HG03280 (cell line): ENCODE results near the gene TXNL4B.
"Not testable (repeated sequence)": the region's sequence is repeated elsewhere in the genome, so short reads cannot be mapped to it uniquely, and the experiment has no call there.

Experiments used
- ATAC-seq: cut with Tn5 transposase; IDR thresholded peaks from one replicate; pipeline ENCODE4 v1.9.1; 2021; ENCODE audit warnings: mild to moderate bottlenecking, moderate library complexity; ENCODE audit not compliant: unreplicated experiment

TXNL4B gene

DNA sequence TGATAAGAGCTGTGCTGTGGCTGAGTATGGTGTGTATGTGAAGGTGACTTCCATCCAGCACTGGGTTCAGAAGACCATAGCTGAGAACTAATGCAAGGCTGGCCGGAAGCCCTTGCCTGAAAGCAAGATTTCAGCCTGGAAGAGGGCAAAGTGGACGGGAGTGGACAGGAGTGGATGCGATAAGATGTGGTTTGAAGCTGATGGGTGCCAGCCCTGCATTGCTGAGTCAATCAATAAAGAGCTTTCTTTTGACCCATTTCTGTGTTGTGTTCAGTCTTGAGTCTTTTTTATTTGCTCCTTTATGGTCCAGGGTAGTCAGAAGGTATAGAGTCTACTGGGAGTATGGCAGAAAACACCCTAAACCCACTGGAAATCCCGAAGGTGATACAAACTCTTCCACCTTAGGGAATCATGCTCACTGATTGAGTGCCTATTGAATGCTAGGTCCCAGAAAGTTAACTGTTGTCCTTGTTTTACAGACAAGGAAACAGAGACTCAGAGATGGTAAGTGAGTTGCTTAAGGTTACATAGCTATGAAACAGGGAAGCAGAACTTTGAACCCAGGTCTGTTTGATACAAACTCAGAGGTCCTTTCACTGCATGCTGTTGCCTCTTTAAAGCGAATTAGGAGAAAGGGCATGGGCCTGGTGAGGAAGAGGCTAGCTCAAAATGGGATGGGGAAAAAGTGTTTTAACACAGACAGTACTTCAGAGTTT is 16.3 kb downstream of the TXNL4B start:
- ATAC-seq = not testable (repeated sequence)

DNA sequence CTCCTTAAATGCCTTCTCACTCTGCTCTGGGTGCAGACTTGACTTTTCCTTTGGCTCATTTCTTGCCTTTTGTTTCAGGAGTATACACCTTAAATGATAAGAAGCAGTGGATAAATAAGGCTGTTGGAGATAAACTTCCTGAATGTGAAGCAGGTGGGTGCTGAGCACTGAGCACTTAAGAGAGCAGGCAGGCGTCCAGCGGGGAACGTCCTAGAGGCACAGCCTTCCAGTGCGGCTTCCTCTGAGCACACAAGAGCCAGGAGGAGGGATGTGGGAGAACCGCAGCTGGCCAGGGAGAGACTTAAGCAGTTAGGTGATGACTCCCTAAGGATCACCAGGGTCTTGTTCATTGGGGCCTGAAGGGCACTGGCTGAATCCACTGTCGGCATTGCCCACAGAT is 18.4 kb downstream of the TXNL4B start:
- not testable (repeated sequence) for ATAC-seq

GRCh38 chr16:72073560-72074230 is 19.7 kb downstream of the TXNL4B start:
- no peak for ATAC-seq

GRCh38 chr16:72072514-72073342 is 20.7 kb downstream of the TXNL4B start:
- no peak for ATAC-seq

DNA sequence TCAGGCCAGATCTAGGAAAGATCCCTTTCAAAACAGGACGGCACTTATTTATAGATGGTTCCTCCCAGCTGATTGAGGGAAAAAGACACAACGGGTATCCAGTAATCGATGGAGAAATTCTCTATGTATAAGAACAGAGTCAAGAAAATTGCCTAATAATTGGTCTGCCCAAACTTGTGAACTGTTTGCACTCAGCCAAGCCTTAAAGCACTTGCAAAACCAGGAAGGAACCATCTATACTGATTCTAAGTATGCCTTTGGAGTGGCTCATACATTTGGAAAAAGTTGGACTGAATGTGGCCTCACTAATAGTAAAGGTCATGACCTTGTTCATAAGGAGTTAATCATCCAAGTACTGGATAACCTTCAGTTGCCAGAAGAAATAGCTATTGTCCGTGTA is 24.5 kb downstream of the TXNL4B start:
- no peak for ATAC-seq

- no peak for ATAC-seq
Measured at GRCh38 chr16:72066747-72067146, 26.7 kb downstream of the TXNL4B start.

GRCh38 chr16:72064361-72064894 is 29.0 kb downstream of the TXNL4B start:
- no peak for ATAC-seq

- ATAC-seq = no peak
Measured at GRCh38 chr16:72061564-72061963, 31.9 kb downstream of the TXNL4B start.

DNA sequence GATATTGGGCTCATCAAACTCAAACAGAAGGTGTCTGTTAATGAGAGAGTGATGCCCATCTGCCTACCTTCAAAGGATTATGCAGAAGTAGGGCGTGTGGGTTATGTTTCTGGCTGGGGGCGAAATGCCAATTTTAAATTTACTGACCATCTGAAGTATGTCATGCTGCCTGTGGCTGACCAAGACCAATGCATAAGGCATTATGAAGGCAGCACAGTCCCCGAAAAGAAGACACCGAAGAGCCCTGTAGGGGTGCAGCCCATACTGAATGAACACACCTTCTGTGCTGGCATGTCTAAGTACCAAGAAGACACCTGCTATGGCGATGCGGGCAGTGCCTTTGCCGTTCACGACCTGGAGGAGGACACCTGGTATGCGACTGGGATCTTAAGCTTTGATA is 33.0 kb downstream of the TXNL4B start:
- ATAC-seq = no peak

DNA sequence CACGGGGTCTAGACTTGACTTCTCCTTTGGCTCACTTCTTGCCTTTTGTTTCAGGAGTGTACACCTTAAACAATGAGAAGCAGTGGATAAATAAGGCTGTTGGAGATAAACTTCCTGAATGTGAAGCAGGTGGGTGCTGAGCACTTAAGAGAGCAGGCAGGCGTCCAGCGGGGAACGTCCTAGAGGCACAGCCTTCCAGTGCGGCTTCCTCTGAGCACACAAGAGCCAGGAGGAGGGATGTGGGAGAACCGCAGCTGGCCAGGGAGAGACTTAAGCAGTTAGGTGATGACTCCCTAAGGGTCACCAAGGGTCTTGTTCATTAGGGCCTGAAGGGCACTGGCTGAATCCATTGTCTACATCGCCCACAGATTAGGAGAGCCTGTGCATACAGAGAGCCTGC is 34.4 kb downstream of the TXNL4B start:
- ATAC-seq = not testable (repeated sequence)

GRCh38 chr16:72057313-72057712 is 36.1 kb downstream of the TXNL4B start:
- ATAC-seq = not testable (repeated sequence)

DNA sequence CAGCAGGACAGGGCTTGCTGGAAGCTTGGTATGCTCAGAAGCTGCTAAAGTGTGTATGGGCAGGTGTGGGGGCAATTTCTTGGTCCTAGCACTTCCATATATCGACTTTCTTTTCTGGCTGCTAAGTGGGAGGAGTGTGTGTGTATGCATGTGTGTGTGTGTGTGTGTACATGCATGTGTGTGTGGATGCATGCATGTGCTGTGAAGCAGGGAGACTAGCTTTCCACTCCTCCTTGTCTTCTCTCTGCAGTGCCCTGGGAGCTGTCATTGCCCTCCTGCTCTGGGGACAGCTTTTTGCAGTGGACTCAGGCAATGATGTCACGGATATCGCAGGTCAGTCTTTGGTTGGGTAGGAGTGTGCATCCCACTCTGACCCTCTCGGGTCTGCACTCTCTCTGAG is 37.5 kb downstream of the TXNL4B start:
- ATAC-seq = no peak

- not testable (repeated sequence) for ATAC-seq
Measured at GRCh38 chr16:72054254-72054847, 39.1 kb downstream of the TXNL4B start, which contains the start of gene HP. Gene HP (plus strand): TSS chr16:72054505. CDS start chr16:72054653, 148 bp downstream.

DNA sequence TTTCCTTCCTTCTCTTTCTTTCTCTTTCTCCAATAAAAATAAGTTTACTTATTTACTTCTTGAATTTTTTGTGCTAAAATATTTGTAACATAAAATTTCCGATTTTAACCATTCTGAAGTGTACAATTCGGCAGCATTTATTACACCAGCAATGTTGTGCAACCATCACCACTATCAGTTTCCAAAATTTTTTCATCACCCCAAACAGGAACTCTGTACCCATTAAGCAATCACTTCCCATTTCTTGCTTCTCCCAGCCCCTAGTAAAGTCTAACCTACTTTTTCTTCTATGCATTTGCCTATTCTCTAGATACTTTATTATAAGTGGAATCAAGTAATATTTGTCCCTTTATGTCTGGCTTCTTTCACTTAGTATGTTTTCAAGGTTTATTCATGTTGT is 41.6 kb downstream of the TXNL4B start:
- ATAC-seq = no peak

DNA sequence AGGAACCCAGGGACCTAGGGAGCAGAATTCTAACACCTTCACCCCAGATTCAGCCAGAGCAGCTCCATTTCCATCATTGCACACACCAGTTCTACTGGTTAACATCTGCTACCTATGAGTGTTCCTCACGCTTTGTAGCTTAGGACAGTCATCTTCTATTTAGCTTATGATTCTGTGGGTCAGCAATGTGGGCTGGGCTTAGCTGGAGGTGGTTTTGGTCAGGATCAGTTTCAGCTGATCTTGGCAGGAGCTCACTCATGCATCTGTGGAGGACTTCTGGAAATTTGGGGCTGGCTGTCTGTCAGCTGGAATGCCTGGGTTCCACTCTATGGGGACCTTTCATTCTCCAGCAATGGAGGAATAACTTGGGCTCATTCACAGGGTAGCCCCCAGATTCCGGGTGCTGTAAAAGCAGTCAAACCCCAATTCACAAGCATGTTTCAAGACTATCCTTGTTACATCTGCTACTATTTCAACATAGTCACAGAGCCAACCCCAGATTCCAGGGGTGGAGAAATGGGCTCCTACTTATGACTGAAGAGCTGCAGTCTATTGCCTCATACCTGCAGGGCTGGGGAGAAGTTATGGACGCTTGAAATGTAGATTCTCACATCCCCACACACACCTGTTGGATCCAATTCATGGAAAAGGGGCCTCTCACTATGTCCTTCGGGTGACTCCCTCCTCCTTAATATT is 42.5 kb downstream of the TXNL4B start:
- ATAC-seq = no peak

GRCh38 chr16:72049110-72049509 is 44.3 kb downstream of the TXNL4B start:
- ATAC-seq = no peak

DNA sequence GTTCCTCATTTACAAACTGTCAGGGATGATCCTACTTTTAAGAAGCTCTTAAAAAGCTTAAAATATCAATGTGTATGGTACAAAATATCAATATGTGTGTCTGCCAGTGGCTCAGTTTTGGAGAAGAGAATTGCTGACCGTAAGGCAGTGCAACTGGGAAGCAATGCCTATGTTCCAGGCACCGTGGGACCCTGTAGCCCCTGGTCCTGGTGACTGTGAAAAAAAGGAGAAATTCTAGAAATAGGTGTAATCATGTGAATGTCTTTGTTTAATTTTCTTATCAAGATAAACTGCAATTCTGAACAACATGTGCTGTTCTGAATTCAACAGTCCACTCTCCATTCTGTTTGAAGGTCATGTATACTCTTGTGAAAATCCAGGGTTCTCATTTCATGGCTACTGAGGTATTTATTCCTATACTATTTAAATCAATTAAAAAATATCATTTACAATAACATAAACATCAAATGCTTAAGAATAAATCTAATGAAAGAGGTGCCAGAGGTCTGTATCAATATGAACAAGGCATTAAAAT is 48.5 kb downstream of the TXNL4B start:
- ATAC-seq = no peak

- ATAC-seq = no peak
Measured at GRCh38 chr16:72044296-72044695, 49.1 kb downstream of the TXNL4B start.

- ATAC-seq = no peak
Measured at GRCh38 chr16:72043539-72043938, 49.9 kb downstream of the TXNL4B start.

GRCh38 chr16:72043058-72043457 is 50.4 kb downstream of the TXNL4B start:
- ATAC-seq = no peak
